Tibial artery (tissue), 4 donors: ENCODE measurements around the gene ZNF341.
"Not testable (repeated sequence)": the region's sequence is repeated elsewhere in the genome, so short reads cannot be mapped to it uniquely, and the experiment has no call there.

Experiments used
- DNase-seq, 2 donors: peaks; one replicate each; pipeline ENCODE4 v3.0.0-alpha.2; 2019
- H3K27ac ChIP-seq, 2 donors: fragments of 200-600 bp; sonication (generic) in 1 of 2; 1 replicate in 1 of 2; 2 replicates in 1 of 2; pipeline ENCODE4 v1.5.1; 2018 to 2019; ENCODE audit warnings: mild to moderate bottlenecking in 1 of 2
- H3K27me3 ChIP-seq, 2 donors: fragments of 200-600 bp; sonication (generic) in 1 of 2; one replicate each; pipeline versions ENCODE4 v1.5.1 to v1.6.0; 2016 to 2019
- H3K36me3 ChIP-seq, 3 donors: fragments of 200-600 bp; sonication (generic) in 2 of 3; one replicate each; pipeline ENCODE4 v1.5.1; 2016 to 2019; ENCODE audit warnings: mild to moderate bottlenecking in 2 of 3
- H3K4me1 ChIP-seq, 4 donors: fragments of 200-600 bp; sonication (generic) in 2 of 4; 1 replicate in 3 of 4; 2 replicates in 1 of 4; pipeline ENCODE4 v1.5.1; 2016 to 2019
- H3K4me3 ChIP-seq, 2 donors: fragments of 200-600 bp; sonication (generic) in 1 of 2; 1 replicate in 1 of 2; 2 replicates in 1 of 2; pipeline ENCODE4 v1.5.1; 2018 to 2019; ENCODE audit warnings: mild to moderate bottlenecking in 2 of 2
- H3K9me3 ChIP-seq, 3 donors: fragments of 200-600 bp; sonication (generic) in 1 of 3; one replicate each; pipeline ENCODE4 v1.5.1; 2016 to 2019
- CTCF ChIP-seq, 2 experiments: fragments of 200-600 bp in 1 of 2; fragments of 450-650 bp in 1 of 2; IDR thresholded peaks; one replicate each; pipeline ENCODE4 v1.5.1; 2017 to 2019; ENCODE audit warnings: antibody characterized with exemption in 2 of 2, mild to moderate bottlenecking in 1 of 2, moderate library complexity in 1 of 2
- intact Hi-C: fragments of 100-400 bp; cut with DNase I; formaldehyde crosslinking; loops from one replicate; pipeline ENCODE4 v1.15.0; 2023; ENCODE audit warnings: low total_unique reads

The ZNF341 gene

GRCh38 chr20:33746325-33746998, 14.7 kb downstream of the ZNF341 start:
- Histone ChIP-seq H3K4me1 (no peaks in the 10 kb centered on the region), H3K27me3 (no peaks in the 10 kb centered on the region)

GRCh38 chr20:33751775-33752174, 20.0 kb downstream of the ZNF341 start:
- intact Hi-C loops = no loop called here

More at GRCh38 chr20:33746325-33746998, 14.7 kb downstream of the ZNF341 start:
- intact Hi-C loops = no loop called here
- no peak for DNase-seq
- H3K4me3 ChIP-seq = no peak overlapping the region
- H3K27ac ChIP-seq = no peak overlapping the region
- H3K36me3 ChIP-seq = peaks cover 16 to 48% (median 34%) of the 10 kb centered on the region in 3 donors
- H3K9me3 ChIP-seq = no peaks in the 10 kb centered on the region
- no peak for TF ChIP-seq CTCF (IDR thresholded peaks at IDR 0.05)

GRCh38 chr20:33753143-33753542, 21.3 kb downstream of the ZNF341 start:
- H3K36me3 ChIP-seq = peaks cover 21 to 95% (median 66%) of the 10 kb centered on the region in 3 donors
- H3K4me1 ChIP-seq = no peaks in the 10 kb centered on the region
- no peak for TF ChIP-seq CTCF (IDR thresholded peaks at IDR 0.05)
- H3K4me3 ChIP-seq = no peak overlapping the region
- H3K27me3 ChIP-seq = no peaks in the 10 kb centered on the region
- no peak overlapping the region for H3K27ac ChIP-seq
- H3K9me3 ChIP-seq = peaks cover 0 to 7% (median 0%) of the 10 kb centered on the region in 3 donors
- no peak for DNase-seq
- intact Hi-C loops = no loop called here

More at GRCh38 chr20:33751775-33752174, 20.0 kb downstream of the ZNF341 start:
- Histone ChIP-seq H3K27ac (no peak overlapping the region), H3K4me1 (no peaks in the 10 kb centered on the region), H3K4me3 (no peak overlapping the region), H3K36me3 (peaks cover 13 to 84% (median 57%) of the 10 kb centered on the region in 3 donors), H3K27me3 (no peaks in the 10 kb centered on the region), H3K9me3 (no peaks in the 10 kb centered on the region)
- no peak for TF ChIP-seq CTCF (IDR thresholded peaks at IDR 0.05)
- no peak for DNase-seq

GRCh38 chr20:33753763-33754162, 22.0 kb downstream of the ZNF341 start:
- no peak for DNase-seq

GRCh38 chr20:33755936-33756490, 24.2 kb downstream of the ZNF341 start:
- H3K27me3 ChIP-seq, H3K9me3 ChIP-seq, DNase-seq, H3K27ac ChIP-seq, H3K4me3 ChIP-seq, intact Hi-C loops, H3K4me1 ChIP-seq: not testable (repeated sequence)
- peaks cover 11 to 95% (median 57%) of the 10 kb centered on the region in 3 donors for H3K36me3 ChIP-seq

More at GRCh38 chr20:33753763-33754162, 22.0 kb downstream of the ZNF341 start:
- no peak overlapping the region for H3K27ac ChIP-seq
- no peak for TF ChIP-seq CTCF (IDR thresholded peaks at IDR 0.05)
- intact Hi-C loops = no loop called here
- H3K27me3 ChIP-seq = no peaks in the 10 kb centered on the region
- peaks cover 0 to 7% (median 0%) of the 10 kb centered on the region in 3 donors for H3K9me3 ChIP-seq
- no peaks in the 10 kb centered on the region for H3K4me1 ChIP-seq
- peaks cover 24 to 98% (median 64%) of the 10 kb centered on the region in 3 donors for H3K36me3 ChIP-seq
- no peak overlapping the region for H3K4me3 ChIP-seq

GRCh38 chr20:33757046-33757445, 25.2 kb downstream of the ZNF341 start:
- no peak for DNase-seq
- TF ChIP-seq CTCF (IDR thresholded peaks at IDR 0.05) = no peak
- peaks cover 0 to 7% (median 0%) of the 10 kb centered on the region in 3 donors for H3K9me3 ChIP-seq
- no peaks in the 10 kb centered on the region for H3K27me3 ChIP-seq
- H3K4me1 ChIP-seq = no peaks in the 10 kb centered on the region
- H3K36me3 ChIP-seq = peaks cover 15 to 95% (median 52%) of the 10 kb centered on the region in 3 donors
- no peak overlapping the region for H3K27ac ChIP-seq
- intact Hi-C loops = no loop called here
- no peak overlapping the region for H3K4me3 ChIP-seq
